HK-2 (cell line): ENCODE measurements around the gene AOC1.

ENCODE experiments used
- DNase-seq: peaks from one replicate; pipeline ENCODE4 v3.0.0-alpha.2; 2018; ENCODE audit not compliant: unreplicated experiment

Gene AOC1

GRCh38 chr7:150857276-150858055 lies 5.1 kb downstream of the AOC1 start:
- DNase-seq, result no peak

GRCh38 chr7:150858236-150859197 lies 6.2 kb downstream of the AOC1 start:
- DNase-seq, result no peak

GRCh38 chr7:150860291-150860977 lies 8.1 kb downstream of the AOC1 start:
- no peak for DNase-seq

- no peak for DNase-seq
These were observed 8.6 kb downstream of the AOC1 start for GRCh38 chr7:150860978-150861295.

- DNase-seq, result no peak
These were observed 10.0 kb downstream of the AOC1 start for GRCh38 chr7:150862356-150862755.

- no peak for DNase-seq
These were observed 11.6 kb downstream of the AOC1 start for GRCh38 chr7:150863946-150864345.

- no peak for DNase-seq
These were observed 14.7 kb downstream of the AOC1 start for GRCh38 chr7:150866932-150867564.

- no peak for DNase-seq
These were observed 15.3 kb downstream of the AOC1 start for GRCh38 chr7:150867605-150868004.

- no peak for DNase-seq
These were observed 17.1 kb downstream of the AOC1 start for GRCh38 chr7:150869467-150869866.

- DNase-seq, result no peak
These were observed 19.3 kb downstream of the AOC1 start for GRCh38 chr7:150871601-150872000.

- no peak for DNase-seq
These were observed 22.3 kb downstream of the AOC1 start for GRCh38 chr7:150874401-150875198.

GRCh38 chr7:150875791-150876190 lies 23.5 kb downstream of the AOC1 start:
- DNase-seq, result no peak

GRCh38 chr7:150876817-150877526 lies 24.7 kb downstream of the AOC1 start:
- peak; percentile 25 for DNase-seq

GRCh38 chr7:150877536-150877935 lies 25.2 kb downstream of the AOC1 start:
- no peak for DNase-seq

- DNase-seq, result no peak
These were observed 27.0 kb downstream of the AOC1 start for GRCh38 chr7:150879345-150879744.

- DNase-seq, result no peak
These were observed 28.9 kb downstream of the AOC1 start for GRCh38 chr7:150881189-150881588.

GRCh38 chr7:150890853-150891584 lies 38.7 kb downstream of the AOC1 start:
- DNase-seq, result no peak

GRCh38 chr7:150891740-150892139 lies 39.4 kb downstream of the AOC1 start:
- no peak for DNase-seq

- no peak for DNase-seq
These were observed 43.5 kb downstream of the AOC1 start for GRCh38 chr7:150895809-150896208.
